DOHH2 (cell line): Measurements from ENCODE around the gene ACE2.

Experiments
- H3F3A ChIP-seq: fragments of 200-600 bp; sonication (generic), shearing (Covaris generic); 2 replicates; pipeline ENCODE4 v1.6.0; 2016; ENCODE audit warnings: antibody characterized with exemption, mild to moderate bottlenecking; ENCODE audit not compliant: control insufficient read depth, insufficient read depth
- H3K27ac ChIP-seq: fragments of 200-600 bp; sonication (generic); 2 replicates; pipeline ENCODE4 v1.5.1; 2014; ENCODE audit warnings: low read depth, mild to moderate bottlenecking, low read length, moderate library complexity
- H3K27me3 ChIP-seq: fragments of 200-600 bp; sonication (generic); 2 replicates; pipeline ENCODE4 v1.6.1; 2014; ENCODE audit warnings: mild to moderate bottlenecking, low read length, mixed read lengths; ENCODE audit not compliant: control insufficient read depth
- H3K36me3 ChIP-seq: fragments of 200-600 bp; sonication (generic); 2 replicates; pipeline ENCODE4 v1.6.1; 2014; ENCODE audit warnings: mild to moderate bottlenecking, low read length, moderate library complexity, mixed read lengths; ENCODE audit not compliant: control insufficient read depth
- H3K4me1 ChIP-seq: fragments of 200-600 bp; sonication (generic); 2 replicates; pipeline ENCODE4 v1.6.1; 2014; ENCODE audit warnings: mild to moderate bottlenecking, low read length, mixed read lengths; ENCODE audit not compliant: control insufficient read depth
- H3K4me2 ChIP-seq: fragments of 200-600 bp; sonication (generic); 2 replicates; pipeline ENCODE4 v1.6.0; 2014; ENCODE audit warnings: mild to moderate bottlenecking, low read length, moderate library complexity
- H3K4me3 ChIP-seq: fragments of 200-600 bp; sonication (generic); 2 replicates; pipeline ENCODE4 v1.5.1; 2014; ENCODE audit warnings: mild to moderate bottlenecking, low read length, mixed read lengths
- H3K79me2 ChIP-seq: fragments of 200-600 bp; sonication (generic); 2 replicates; pipeline ENCODE4 v1.6.1; 2014; ENCODE audit warnings: mild to moderate bottlenecking, low read length, mixed read lengths; ENCODE audit not compliant: control insufficient read depth
- H3K9me2 ChIP-seq: fragments of 200-600 bp; sonication (generic); replicated peaks from 2 replicates; pipeline ENCODE4 v1.6.1; 2014; ENCODE audit warnings: mild to moderate bottlenecking, low read length, mixed read lengths; ENCODE audit not compliant: control insufficient read depth
- H3K9me3 ChIP-seq: fragments of 200-600 bp; sonication (generic); 2 replicates; pipeline ENCODE4 v1.6.1; 2014; ENCODE audit warnings: antibody characterized with exemption, low read length, mixed read lengths; ENCODE audit not compliant: control insufficient read depth, insufficient read depth
- H4K20me1 ChIP-seq: fragments of 200-600 bp; sonication (generic); 2 replicates; pipeline ENCODE4 v1.6.0; 2014; ENCODE audit warnings: low read depth, mild to moderate bottlenecking, antibody characterized with exemption, low read length, moderate library complexity; ENCODE audit not compliant: control insufficient read depth, insufficient read depth
- EZH2phosphoT487 ChIP-seq: fragments of 200-600 bp; sonication (generic); IDR thresholded peaks from 2 replicates; pipeline ENCODE4 v1.6.1; 2017; ENCODE audit warnings: borderline replicate concordance, mild to moderate bottlenecking, antibody characterized with exemption, low read length, moderate library complexity, mixed read lengths
- TF ChIP-seq, protein P1 (sequence below): fragments of 200-600 bp; sonication (generic); IDR thresholded peaks from one replicate; pipeline ENCODE4 v1.5.1; 2014; ENCODE audit warnings: antibody characterized with exemption, mild to moderate bottlenecking, low read depth, low read length; ENCODE audit not compliant: poor library complexity, severe bottlenecking

The ACE2 gene

DNA sequence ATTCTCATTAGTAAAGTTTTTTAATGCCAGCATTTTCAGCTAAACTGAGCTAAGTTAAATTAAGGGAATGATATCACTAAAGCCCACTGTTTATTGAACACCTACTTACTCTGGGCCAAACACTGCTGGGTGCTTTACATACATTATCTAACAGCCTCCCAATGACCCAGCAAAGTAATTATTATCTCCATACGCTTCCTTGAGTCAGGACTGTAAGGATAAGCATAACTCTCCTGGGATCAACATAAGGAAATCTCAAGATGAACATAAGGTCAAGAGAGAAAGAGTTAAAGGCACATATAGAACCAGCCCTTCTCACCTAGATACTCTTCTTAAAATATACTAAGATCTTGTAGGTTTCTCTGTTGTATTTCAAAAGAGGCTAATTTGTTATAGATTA lies 86.5 kb downstream of the ACE2 start:
- no peak for TF ChIP-seq EZH2phosphoT487
- TF ChIP-seq, protein P1, sequence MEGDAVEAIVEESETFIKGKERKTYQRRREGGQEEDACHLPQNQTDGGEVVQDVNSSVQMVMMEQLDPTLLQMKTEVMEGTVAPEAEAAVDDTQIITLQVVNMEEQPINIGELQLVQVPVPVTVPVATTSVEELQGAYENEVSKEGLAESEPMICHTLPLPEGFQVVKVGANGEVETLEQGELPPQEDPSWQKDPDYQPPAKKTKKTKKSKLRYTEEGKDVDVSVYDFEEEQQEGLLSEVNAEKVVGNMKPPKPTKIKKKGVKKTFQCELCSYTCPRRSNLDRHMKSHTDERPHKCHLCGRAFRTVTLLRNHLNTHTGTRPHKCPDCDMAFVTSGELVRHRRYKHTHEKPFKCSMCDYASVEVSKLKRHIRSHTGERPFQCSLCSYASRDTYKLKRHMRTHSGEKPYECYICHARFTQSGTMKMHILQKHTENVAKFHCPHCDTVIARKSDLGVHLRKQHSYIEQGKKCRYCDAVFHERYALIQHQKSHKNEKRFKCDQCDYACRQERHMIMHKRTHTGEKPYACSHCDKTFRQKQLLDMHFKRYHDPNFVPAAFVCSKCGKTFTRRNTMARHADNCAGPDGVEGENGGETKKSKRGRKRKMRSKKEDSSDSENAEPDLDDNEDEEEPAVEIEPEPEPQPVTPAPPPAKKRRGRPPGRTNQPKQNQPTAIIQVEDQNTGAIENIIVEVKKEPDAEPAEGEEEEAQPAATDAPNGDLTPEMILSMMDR = no peak
- no peak overlapping the region for H3K4me2 ChIP-seq
- H3K9me2 ChIP-seq = no peaks in the 10 kb centered on the region
- no peaks in the 10 kb centered on the region for H3K9me3 ChIP-seq
- H3K79me2 ChIP-seq = no peaks in the 10 kb centered on the region
- H3K27ac ChIP-seq = no peak overlapping the region
- no peaks in the 10 kb centered on the region for H3F3A ChIP-seq
- no peaks in the 10 kb centered on the region for H3K36me3 ChIP-seq
- H4K20me1 ChIP-seq = no peaks in the 10 kb centered on the region
- H3K27me3 ChIP-seq = no peaks in the 10 kb centered on the region
- no peak overlapping the region for H3K4me3 ChIP-seq
- H3K4me1 ChIP-seq = no peaks in the 10 kb centered on the region

- Histone ChIP-seq H4K20me1 (no peaks in the 10 kb centered on the region), H3K79me2 (no peaks in the 10 kb centered on the region), H3K4me1 (no peaks in the 10 kb centered on the region), H3K9me2 (no peaks in the 10 kb centered on the region), H3F3A (no peaks in the 10 kb centered on the region), H3K36me3 (no peaks in the 10 kb centered on the region), H3K4me3 (no peak overlapping the region), H3K27ac (no peak overlapping the region), H3K9me3 (no peaks in the 10 kb centered on the region), H3K27me3 (no peaks in the 10 kb centered on the region), H3K4me2 (no peak overlapping the region)
- TF ChIP-seq EZH2phosphoT487 = no peak
- TF ChIP-seq, protein P1 = no peak
These were observed 88.3 kb downstream of the ACE2 start for GRCh38 chrX:15512401-15512965.

DNA sequence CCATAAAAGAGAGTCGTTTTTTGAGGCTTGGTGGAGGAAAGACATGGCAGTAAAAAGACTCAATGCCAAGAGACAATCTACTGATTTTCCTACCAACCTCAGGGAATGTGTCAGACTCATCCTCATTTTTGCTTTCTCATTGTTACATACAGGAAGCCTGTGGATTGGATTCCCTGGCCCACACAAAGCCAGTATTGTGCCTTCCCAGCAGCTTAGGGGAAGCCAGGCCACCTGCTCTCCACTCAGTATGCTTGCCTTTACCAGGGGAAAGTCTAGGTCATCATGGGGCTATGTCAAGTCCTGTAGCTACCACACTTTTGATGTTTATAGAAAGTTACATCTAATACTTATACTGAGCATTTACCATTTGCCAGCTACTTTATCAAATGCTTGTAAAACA lies 89.2 kb downstream of the ACE2 start:
- Histone ChIP-seq H3K27me3 (no peaks in the 10 kb centered on the region), H3K79me2 (no peaks in the 10 kb centered on the region), H3K36me3 (no peaks in the 10 kb centered on the region), H3K27ac (no peak overlapping the region), H3K9me3 (no peaks in the 10 kb centered on the region), H3K4me3 (no peak overlapping the region), H3K4me2 (no peak overlapping the region), H3K4me1 (no peaks in the 10 kb centered on the region), H3F3A (no peaks in the 10 kb centered on the region), H3K9me2 (no peaks in the 10 kb centered on the region), H4K20me1 (no peaks in the 10 kb centered on the region)
- TF ChIP-seq, protein P1 = no peak
- no peak for TF ChIP-seq EZH2phosphoT487
